Stimulated activated CD4-positive, alpha-beta T cell treated with anti-CD3 and anti-CD28 coated beads, Interleukin-1b, Interleukin-23, amount 100 ng/mL, for 4 hours (primary cell): Measurements from ENCODE around the gene ZBTB17.

Experiments
- DNase-seq, 2 donors: peaks; one replicate each; pipeline ENCODE4 v3.0.0-alpha.2; 2020; ENCODE audit warnings: low read depth in 2 of 2

Gene ZBTB17

DNA sequence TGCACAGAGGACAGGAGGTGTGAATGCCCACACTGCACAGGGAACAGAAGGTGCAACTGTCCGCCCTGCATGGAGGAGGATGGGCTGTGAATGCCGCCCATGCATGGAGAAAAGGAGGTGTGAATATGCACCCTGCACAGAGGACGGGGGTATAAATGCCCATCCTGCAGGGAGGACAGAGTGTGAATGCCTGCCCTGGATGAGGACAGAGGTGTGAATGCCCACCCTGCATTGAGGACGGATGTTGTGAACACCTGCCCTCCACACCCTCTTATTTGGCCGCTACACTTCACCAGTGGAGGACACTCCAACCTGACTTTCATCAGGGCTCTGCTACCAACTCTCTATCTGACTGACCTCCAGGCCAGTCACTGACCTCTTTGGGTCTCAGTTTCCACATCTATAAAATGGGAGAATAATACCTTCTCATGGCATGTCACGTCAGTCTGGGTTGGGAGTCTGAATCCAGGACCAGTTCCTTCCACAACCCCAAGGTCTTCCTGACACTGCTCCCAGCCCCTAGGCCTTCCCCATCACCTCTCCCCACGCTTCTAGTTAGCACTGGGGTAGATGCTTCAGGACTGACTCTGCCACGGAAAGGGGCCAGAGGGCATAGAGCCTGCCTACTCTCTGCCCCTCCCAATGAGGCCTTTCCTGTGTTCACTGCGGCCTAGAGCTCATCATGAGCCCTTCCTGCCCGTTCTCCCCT, 28.4 kb downstream of the ZBTB17 start:
- DNase-seq: no peak

DNA sequence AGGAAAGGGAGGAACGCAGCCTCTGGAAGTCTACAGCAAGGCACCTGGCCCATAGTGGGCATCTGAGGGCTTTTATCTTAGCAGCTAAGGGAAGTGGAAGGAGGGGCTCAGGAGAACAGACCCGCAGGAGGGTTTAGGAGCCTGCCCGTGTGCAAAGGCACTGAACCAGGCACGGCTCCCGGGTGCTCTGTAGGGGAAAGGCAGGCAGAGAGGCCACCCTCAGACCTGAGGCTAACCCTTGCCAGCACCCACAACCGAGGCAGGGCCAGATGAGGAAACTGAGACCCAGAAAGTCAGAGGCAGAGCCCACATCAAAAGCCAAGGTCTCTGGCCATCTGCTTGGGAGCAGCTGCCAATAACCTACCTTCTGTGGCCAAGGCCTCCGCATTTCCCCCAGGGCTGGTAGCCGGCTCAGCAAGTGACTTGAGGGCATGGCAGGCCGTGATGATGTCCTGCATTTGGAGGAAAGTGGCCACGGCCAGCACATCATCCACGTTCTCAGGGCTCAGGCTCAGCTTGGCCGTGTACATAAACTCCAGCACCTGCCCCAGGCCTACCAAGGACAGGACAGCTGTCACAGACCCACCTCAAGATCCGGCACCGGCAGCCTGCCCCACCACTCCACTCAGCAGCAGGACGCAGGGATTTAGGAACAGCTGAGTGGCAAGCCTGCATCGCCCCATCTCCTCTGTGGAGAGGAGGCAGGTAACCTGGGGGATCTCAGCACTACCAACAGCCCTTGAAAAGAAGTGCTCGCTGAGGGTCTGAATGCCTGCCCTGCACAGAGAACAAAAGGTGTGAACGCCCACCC, 29.1 kb downstream of the ZBTB17 start:
- DNase-seq: no peak

DNA sequence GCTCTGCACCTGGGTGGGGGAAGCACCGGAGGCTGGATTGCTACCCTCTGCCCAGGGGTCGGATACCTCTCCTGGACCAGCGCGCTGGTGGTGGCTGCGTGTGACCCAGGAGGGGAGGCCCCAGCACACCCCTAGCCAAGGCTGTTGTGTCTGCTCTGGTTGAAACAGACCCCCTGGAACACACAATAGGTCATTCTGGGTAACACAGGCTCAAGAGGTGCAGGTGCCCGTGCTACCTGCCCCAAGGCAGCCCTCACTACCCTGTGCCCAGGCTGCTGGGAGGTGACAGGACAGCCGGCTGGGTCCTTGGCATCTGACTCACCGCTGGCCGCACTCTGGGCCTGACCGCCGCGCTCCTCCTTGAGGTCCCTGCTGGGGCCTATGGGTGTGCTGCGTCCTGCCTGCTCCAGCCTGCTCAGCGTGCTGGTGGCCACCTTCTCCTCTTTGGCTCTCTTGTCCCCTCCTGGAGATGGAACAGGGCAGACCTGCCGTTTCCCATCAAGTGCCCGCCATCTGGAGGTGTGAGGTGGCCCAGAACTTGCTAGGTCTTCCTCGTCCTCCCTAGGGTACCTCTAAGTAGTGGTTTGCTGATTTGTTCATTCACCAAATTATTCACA, 30.0 kb downstream of the ZBTB17 start:
- DNase-seq: no peak

DNA sequence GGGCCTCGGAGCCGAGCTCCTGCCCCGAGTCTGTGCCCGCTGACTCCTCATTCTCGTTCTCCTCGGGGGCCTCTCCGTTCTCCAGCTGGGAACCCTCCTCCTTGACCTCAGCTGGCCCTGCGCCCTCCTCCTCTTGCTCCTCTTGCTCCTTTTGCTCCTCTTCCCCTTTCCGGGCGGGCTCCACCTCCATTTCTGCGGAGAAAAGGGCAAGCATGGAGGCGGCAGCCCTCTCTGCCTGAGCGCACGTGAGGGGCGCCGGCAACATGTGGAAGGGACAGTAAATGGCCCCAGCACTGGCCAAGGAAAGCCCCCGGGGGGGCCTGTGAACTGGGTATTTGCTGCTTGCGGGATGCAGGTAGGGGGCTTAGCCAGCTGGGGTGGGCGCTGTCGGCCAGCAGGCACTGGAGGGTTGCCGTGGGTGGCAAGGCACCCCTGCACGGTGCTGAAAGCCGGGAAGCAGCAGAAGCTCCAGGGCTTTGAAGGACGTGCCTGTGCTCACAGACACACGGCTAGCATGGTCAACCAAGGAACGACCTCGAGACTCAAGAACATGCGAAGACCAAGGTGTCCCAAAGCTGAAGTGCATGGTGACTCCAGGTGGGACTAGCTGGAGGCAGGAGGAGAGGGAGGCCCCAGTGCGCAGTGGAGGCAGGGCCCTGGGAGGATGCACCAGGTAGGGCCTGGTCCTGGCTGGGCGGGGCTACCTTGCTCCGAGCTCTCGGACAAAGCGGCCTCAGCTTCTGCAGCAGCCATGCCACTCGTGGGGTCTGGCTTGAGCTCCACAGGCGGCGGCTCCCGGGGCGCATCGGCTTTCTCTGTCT, 30.7 kb downstream of the ZBTB17 start:
- no peak for DNase-seq

DNA sequence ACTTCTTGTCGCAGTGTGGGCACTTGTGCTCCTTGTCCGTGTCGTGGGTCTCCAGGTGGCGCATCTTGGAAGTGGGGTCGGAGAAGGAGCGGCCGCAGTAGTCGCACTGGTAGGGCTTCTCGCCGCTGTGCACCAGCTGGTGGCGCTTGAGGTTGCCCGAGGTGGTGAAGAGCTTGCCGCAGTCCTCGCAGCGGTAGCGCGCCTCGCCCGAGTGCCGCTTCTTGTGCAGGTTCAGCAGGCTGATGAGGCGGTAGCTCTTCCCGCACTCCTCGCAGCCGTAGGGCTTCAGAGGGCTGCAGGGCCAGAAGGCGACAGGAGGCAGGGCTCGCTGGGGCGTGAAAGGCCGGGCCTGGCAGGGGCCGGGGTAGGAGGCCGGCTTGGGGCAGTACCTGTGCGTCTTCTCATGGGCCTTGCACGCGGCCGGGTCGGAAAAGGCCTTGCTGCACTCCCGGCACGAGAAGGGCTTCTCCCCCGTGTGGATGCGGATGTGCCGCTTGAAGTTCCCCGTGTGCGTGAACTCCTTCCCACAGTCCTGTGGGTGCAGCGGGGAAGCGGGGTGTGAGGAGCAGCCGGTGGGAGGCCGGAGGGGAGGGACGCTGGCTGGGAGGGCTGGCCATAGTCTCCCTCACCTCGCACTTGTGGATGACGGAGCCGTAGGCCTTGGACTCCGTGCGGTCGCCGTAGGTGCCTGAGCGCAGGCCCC, 31.4 kb downstream of the ZBTB17 start:
- DNase-seq: no peak

DNA sequence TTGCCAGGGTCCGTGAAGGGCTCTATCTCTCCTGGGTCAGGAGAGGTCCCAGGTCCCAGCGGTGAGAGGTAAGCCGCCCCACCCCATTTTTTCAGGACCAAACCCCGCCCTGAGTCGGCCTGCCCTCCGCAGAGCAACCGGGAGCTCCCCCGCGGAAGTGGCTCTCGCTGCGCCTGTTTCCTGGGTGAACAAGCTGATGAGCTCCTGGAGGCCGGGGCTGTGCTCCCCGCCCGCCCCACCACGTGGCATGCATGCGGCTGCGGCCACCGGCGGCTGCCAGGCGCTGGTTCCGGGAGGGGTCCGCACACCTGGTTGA, 32.0 kb downstream of the ZBTB17 start:
- no peak for DNase-seq

DNA sequence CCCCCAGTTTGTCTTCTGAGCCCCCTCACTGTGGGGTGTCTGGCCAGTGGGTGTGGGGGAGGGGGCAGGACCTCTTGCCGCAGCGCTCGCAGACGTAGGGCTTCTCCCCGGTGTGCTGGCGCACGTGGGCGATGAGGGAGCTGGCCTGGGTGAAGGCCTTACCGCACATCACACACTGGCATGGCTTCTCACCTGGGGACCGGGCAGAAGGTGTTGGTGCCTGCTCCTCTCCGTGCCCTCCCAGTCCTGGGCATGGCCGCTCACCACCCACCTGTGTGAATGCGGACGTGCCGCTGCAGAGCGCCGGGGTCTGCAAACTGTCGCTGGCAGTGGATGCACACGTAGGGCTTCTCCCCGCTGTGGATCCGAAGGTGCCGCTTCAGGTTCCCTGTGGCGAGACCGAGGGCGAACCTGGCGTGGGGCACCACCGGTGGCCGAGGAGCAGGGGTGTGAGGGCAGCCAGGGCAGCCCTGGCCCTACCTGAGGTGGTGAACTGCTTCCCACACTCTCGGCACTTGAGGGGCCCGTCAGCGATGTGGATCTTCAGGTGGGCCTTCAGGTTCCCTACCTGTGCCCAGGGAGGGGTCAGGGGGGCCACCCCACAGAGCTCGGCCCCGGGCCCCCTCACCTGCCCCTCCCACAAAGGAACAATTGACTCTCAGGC, 32.4 kb downstream of the ZBTB17 start:
- DNase-seq: no peak

DNA sequence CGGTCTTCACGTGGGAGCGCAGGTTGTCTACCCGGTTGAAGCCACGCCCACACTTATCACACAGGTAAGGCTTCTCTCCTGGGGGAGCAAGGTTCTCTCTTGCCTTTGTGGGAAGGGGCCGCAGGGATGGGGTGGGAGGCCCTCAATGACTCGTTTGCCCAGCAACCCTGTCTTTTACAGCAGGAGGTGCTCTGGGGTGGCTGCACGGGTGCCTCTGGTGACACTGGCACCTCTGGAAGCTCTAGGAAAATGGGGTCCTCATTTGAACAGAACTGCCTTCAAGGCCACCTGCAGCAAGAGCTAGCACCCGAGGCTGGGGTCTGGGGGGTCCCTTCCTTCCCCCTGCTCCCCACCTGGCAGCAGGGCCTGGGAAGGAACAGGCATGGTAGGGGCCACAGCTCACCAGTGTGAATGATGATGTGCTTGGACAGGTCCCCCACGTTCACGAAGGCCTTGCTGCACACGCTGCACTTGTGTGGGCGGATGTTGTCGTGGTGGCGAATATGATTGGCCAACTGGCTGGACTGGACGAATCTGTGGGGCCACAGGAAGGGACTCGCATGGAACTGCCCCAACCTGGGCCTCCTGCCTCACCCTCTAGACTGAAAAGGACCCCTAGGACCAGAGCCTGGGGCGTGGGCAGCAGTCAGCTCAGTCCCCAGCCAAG, 33.1 kb downstream of the ZBTB17 start:
- no peak for DNase-seq

DNA sequence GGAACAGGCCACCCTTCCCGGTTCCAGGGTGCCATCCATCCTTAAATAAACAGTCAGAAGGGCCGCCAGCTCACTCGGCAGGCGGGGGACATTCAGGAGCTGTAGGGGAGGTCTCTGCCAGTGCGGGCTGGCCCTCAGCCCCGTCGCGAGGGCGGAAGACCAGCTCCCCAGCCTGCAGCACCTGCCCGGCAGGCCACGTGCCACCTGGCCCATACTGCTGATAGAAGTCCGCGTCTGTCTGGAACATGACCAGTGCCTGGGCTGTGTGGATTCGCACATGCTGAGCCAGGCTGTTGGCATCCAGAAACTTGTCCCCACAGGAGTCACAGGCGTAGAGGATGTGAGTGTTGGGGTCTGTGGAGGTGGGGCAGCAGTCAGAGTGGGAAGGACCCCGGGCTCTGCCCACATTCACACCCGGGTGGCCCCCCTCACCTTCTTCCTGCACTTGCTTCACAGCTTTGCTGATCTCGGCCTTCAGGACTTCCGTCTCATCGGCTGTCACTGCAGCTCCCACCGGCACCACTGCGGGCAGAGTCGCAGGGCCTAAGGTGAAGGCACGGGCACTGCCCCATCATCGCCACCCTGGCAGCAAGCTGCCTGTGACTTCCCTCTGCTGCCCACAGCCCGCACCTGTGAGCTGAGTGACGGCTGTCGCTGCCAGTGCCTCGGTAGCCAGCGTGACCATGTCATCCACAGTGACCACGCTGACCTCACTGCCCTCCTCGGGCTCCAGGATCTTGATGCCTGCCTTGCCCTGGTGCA, 33.8 kb downstream of the ZBTB17 start:
- DNase-seq: no peak

DNA sequence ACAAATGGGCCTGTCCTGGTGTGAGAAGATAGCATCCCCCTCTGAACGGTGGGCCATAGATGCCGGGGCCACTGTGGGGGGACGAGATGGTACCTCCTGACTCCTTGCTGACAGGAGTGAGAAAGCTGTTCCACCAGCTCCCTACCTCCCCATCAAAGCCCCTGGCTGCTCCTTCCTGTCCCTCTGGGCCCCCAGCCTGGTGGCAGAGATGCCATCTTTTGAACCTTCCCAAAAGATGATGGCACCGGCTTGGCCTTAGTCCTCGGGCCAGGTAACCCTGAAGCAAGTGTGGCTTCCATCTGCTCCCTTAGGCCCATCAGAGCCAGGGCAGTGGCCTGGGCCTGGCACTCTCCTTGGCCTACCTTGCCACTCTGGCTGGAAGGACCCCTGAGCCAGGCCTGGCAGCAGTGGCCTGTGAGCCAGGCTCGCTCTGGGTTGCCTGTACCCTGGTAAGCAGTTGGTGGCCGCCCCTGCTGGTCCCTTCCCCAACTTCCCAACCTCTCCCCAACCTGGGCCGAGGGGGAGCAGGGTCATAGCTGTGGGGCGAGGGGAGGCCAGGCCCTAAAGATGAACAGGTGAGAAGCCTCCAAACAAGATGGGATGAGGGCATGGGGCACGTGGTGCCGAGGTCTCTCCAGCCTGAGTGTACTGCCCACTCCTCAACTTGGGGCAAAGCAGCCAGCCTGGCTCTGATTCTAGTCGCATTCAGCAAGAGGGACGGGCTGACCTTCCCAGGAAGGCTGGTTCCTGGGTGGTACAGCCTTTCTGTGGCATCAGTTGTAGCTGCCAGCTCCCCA, 34.7 kb downstream of the ZBTB17 start:
- no peak for DNase-seq

DNA sequence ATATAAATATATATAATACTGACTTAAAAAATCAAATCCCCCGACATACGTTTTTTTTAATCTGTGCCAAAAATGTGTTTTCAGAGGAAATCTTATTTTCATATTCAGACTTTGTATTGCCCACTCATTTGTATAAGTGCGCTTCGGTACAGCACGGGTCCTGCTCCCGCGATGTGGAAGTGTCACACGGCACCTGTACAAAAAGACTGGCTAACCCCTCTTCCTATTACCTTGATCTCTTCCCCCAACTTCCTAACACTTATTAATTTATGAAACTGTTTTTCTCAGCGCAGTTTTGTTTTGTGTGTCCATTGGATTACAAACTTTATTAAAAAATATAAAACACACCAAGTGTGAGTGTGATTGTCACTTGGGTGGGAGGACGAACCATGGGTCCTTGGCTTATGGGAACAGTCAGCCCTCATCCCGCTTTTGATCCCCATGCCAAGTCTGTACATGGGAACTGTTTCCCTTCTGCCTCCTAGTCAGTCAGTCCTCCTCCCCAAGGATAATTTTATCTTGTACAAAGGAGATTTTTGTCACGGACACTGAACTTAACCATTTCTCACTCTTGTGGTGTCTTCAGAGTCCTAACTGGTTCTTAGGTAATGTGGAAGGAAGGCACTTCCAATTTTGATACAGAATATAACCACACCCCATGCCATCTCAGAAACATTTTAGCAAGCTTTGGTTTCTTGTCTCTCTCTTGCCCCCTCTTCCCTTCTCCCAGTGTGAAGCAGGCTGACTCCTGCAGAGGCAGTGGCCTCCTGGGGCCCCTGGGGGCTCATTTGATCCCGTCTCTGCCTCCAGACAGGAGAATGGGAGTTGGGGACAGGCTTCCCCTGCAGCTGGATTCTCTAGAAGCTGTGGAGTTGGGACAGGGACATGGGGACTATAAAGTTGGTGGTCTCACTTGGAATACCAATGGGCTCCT, 35.5 kb downstream of the ZBTB17 start:
- DNase-seq: no peak

DNA sequence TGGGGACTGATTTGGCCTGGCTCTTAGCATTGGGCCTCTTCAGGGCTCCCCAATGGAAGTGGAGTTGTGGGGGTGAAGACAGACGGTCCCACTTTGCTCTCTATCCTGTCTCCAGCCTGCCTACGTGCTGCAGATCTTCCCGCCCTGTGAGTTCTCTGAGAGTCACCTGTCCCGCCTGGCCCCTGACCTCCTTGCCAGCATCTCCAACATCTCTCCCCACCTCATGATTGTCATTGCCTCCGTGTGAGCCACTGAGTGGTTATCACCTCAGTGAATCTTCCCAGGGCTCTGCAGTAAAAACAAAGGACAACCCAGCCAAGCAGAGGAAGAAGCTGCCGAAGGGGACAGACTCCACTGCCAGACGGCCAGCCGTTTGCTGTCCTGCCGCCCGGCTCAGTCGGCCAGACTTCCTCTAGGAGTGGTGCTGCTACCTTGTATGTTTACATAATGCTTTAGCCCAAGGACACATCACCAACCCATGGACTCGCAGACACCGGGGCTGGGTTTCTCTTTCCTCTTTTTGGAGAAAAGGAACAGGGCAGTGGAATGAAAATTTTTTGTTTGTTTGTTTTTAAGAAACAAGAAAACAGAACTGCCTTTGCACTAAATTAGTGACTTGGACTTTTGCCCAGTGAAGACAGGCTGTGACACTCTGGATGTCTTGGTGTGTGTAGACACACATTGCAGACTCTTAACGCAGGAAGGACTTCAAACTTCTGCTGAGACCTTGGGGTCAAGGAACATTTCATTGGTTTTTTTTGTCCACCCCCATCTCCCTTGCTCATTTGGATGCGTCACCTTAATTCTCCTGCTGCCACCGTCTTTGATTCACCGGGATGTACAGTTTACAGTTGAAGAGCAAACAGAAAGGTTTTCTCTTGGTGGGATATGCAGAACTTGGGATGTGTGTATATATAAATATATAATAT, 36.5 kb downstream of the ZBTB17 start:
- DNase-seq: no peak

DNA sequence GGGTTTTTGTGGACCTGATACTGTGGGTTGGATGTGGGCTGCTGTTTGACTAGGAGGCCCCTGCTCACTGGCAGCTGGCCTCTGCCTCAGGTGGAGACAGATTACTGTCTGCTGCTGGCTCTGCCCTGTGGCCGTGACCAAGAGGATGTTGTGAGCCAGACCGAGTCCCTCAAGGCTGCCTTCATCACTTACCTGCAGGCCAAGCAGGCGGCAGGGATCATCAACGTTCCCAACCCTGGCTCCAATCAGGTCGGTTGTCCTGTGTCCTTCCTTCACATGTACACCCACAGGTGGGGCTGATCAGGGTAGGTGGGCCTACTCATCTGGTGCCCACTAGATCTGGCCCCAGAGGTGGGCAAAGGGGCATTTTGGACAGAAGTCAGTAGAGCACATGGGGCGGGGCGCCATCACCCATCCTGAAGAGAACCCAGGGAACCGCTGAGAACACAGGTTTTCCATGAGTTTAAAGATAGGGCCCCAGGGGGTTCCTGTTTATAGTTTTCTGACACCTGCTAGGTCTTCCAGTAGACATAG, 37.2 kb downstream of the ZBTB17 start:
- DNase-seq: no peak

DNA sequence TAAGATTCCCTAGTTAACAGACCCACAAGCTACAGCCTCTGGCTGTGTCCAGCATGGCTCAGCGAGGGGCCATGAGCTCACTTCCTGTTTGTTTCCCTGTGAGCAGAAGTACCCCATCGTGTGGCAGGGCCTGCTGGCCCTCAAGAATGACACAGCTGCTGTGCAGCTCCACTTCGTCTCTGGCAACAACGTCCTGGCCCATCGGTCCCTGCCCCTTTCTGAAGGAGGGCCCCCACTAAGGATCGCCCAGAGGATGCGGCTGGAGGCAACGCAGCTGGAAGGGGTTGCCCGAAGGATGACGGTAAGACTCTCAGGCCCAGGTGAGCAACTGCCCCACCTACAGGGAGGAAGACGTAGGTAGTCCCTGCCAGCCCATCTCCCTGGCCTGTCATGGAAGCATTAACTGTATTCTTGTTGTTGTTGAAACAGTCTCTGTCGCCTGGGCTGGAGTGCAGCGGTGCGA, 38.2 kb downstream of the ZBTB17 start:
- DNase-seq: no peak

DNA sequence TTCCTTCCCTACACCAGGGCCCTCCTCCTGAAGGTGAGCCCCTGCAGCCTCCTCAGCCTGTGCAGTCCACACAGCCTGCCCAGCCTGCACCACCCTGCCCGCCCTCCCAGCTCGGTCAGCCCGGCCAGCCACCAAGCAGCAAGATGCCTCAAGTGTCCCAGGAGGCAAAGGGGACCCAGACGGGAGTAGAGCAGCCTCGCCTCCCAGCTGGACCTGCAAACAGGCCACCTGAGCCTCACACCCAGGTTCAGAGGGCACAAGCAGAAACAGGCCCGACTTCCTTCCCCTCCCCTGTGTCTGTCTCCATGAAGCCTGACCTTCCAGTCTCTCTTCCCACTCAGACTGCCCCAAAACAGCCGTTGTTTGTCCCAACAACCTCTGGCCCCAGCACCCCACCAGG, 38.8 kb downstream of the ZBTB17 start:
- no peak for DNase-seq

DNA sequence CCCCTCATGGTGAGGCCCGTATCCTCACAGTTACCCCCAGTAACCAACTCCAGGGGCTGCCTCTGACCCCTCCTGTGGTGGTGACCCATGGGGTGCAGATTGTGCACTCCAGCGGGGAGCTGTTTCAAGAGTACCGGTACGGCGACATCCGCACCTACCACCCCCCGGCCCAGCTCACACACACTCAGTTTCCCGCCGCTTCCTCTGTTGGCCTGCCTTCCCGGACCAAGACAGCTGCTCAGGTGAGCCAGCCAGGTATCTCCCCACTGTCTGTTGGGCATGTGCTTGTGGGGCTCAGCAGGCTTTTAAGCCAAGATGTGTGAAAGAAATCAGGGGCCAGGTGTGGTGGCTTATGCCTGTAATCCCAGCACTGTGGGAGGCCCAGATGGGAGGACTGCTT, 39.9 kb downstream of the ZBTB17 start:
- no peak for DNase-seq
